ENCODE measurements around the gene PHACTR3.
"Not testable (repeated sequence)": the region's sequence is repeated elsewhere in the genome, so short reads cannot be mapped to it uniquely, and the experiment has no call there.

The PHACTR3 gene

DNA sequence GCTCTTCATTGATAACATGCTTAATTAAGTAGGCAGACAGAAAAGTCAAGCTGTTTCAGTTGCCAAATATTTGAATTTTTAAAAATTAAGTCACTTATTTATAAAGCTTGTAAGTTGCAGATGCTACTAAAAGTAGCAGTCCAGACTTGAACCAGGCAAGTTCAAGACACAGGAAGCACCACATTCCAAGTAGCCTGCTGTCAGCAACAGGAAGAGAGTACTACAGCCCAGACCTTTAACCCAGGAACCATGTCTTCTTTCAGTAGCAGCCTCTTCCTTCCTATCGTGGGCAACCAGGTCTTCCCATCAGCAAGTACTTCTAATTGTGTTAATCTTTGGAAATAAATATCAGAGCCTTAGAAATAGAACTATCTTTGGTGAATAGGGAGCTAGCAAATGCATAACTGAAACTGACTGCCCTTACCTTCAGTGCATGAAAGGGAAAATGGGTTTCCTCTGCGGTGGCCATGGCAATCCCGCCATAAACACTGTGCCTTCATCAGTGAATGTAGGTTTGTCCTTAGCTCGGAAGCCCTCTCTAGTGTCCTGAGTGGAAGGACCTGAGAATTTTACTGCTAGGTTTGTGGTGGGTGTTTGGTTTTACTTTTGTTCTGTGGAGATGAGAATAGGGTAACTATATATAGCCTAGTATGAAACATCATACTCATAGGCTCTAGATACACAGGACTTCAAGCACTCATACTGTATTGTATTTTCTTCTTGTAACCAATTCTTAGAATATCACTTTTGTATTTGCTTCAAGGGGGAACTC lies 233.5 kb downstream of the PHACTR3 start:
- no peak for DNase-seq

DNA sequence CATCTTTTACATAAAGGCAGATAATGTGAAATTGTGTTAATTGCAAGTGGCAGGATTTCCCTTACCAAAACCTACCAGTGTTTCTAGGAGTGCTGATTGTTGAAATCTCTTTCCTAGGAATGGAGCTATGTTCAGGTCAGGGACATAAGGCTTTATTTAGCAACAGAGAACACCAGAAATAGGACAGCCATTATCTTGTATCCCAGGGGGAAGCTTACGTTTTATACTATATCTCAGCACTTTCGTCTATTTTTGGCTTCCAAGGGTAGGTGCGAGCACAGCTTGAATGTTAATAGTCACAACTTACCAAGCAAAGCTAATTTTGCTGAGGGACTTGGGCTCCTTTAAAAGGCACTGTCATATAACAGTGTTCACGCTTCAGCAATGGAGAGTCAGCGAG lies 235.1 kb downstream of the PHACTR3 start:
- DNase-seq, result no peak

DNA sequence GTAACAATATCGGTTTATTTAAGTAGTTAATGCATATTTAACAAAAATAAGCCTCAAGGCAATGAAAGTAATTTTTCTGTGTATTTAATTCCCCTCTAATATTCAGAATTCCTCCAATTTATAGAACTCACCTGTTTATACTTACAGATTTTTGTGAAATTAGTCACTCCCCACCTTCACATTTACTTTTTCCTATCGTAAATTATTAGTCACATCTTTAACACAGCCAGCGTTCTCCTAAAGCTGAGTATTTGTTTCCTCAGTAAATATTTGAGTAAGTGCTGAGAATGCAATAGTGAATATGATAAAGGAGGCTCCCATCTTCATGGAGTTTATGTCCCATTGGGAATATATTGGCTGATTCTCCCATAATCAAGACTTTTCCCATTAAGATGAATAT lies 241.1 kb downstream of the PHACTR3 start:
- no peak for DNase-seq

DNA sequence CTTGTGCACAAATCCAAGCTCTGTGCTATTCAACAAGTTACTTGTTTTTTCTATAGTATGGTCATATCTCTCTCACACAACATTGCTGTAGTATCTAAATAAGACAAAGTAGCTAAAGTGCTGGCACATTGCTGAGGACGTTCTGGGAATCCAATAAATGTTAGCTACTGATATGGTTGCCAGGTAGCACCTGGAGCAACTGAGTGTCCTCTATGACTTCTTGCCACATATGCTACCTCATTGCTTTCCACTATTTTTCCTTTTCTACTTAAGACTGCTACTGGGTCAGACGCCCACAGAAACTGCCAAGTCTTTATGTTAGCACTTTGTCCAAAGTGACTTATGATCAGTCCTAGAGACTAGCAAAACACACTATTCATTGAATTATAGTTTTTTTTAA lies 243.8 kb downstream of the PHACTR3 start:
- no peak for DNase-seq

DNA sequence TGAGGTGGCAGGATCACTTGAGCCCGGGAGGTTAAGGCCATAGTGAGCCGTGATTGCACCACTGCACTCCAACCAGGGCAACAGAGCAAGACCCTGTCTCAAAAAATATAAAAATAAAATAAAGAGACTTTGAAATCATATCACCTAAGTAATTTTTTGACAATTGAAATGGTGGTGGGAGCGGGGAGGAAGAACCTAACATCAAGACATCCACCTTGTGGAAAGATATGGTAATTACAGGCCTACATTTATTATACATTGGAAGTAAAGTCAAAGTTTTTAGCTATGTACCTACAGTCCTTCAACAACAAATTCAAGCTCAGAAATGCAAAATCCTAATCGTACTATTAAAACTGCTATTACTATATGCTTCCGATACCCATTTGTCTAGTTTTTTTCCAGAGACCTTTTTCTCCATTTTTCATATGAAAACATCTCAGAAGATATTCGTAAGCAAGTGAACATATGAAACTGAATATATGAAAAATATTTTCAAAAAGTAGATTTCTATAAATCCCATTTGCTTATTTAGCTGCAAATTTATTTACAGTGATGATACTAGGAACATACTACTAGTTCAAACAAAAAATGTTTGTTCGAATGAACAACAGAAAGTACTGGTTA lies 245.8 kb downstream of the PHACTR3 start:
- DNase-seq, result no peak

DNA sequence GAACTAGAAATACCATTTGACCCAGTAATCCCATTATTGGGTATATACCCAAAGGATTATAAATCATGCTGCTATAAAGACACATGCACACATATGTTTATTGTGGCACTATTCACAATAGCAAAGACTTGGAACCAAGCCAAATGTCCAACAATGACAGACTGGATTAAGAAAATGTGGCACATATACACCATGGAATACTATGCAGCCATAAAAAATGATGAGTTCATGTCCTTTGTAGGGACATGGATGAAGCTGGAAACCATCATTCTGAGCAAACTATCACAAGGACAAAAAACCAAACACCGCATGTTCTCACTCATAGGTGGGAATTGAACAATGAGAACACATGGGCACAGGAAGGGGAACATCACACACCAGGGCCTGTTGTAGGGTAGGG lies 252.2 kb downstream of the PHACTR3 start:
- DNase-seq, result not testable (repeated sequence)

DNA sequence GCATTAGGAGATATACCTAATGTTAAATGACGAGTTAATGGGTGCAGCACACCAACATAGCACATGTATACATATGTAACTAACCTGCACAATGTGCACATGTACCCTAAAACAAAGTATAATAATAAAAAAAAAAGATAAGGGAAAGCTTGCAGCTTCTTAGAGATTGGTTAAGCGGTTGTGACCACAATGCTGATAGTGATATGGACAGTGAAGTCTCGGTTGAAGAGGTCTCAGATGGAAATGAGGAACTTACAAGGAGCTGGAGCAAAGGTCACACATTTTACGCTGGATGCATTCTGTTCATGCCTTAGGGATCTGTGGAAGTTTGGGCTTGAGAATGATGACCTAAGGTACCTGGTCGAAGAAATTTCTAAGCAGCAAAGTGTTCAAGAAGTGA lies 252.6 kb downstream of the PHACTR3 start:
- DNase-seq, result not testable (repeated sequence)

DNA sequence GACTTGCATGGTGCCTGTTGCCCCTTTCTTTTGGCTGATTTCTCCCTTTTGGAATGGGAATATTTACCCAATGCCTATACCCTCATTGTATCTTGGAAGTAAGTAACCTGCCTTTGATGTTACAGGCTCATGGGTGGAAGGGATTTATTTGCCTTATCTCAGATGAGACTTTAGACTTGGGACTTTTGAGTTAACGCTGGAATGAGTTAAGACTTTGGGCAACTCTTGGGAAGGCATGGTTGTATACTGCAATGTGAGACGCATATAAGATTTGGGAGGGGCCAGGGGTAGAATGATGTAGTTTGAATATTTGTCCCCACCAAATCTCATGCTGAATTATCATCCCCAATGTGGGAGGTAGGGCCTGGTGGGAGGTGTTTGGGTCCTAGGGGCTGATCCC lies 253.6 kb downstream of the PHACTR3 start:
- no peak for DNase-seq

DNA sequence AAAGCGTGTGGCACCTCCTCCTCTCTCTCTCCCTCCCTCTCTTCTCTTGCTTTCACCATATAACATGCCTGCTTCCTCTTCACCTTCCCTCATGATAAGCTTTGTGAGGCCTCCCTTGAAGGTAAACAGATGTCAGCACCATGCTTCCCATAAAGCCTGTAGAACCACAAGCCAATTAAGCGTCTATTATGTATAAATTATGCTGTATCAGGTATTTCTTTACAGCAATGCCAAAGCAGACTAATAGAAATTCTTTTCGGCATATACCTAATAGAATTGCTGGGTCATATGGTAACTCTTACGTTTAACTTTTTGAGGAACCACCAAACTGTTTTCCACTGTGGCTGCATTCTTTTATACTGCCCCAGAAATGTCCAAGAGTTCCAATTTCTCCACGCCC lies 254.1 kb downstream of the PHACTR3 start:
- no peak for DNase-seq

DNA sequence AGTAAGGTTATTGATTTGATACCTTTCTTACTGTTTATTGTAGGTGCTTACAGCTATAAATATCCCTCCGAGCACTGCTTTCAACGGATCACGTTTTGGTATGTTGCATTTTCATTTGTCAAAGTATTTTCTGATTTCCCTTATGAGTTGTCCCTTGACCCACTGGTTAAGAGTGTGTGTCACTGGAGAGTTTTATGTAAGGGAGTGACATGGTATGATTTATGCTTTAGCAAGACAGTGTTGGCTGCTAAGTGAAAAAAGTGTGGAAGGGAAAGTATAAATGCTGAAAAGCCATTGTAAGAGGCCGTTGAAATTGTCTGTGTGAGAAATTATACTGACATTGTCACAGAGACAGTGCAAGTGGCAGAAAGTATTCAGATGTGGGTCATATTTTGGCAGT lies 257.1 kb downstream of the PHACTR3 start:
- DNase-seq, result no peak

DNA sequence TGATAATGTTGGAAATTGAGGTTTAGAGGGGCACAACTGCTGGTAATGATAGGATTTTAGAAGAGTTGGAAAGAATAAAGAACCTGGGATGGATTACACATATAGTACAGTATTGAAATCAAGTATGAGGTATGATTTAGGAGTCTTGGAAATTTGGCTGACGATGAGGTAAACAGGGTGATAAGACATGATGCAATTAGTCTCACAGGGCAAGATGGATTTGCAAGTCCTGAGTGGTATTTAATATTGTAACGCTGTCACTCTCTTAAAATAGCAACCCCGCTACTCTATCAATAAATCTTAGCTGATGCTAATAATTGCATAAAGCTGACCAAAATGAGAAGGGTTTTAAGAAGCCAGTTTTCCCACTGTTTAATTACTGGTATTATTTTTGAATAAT lies 258.7 kb downstream of the PHACTR3 start:
- no peak for DNase-seq

DNA sequence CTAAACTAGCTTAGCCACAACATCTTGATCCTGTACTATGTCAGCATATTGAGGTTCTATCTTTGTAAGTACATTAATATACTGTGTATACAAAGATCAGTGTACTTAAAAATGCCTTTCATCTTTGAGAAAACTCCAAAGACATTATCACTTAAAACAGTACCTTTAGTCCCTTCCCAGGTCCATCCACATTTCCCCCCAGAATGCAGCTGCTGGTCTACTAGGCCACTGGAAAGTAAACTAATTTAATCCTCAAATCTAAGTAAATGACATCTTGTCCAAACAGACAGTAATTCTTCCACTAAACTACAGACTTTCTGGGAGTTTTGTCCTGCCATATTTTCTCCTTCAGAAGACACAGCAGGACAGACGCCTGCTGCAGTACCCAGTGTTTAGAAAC lies 260.4 kb downstream of the PHACTR3 start:
- no peak for DNase-seq

DNA sequence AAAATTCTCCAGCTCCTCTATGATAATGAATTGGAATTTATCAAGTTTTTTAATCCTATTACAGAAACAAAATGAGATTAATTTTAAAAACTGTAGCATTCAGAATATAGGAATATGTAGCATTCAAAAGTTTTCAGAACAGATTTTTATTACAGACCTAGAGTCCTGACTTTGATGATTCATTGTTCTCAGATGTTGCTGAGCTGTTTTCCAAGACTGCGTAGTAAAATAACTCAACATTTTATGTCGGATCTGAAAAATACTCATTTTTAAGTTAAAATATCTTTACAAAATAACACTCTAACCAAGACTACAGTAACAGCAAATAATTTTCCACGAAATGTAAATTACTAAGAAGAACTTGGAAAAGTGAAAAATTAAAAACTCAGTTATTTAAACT lies 262.0 kb downstream of the PHACTR3 start:
- no peak for DNase-seq

DNA sequence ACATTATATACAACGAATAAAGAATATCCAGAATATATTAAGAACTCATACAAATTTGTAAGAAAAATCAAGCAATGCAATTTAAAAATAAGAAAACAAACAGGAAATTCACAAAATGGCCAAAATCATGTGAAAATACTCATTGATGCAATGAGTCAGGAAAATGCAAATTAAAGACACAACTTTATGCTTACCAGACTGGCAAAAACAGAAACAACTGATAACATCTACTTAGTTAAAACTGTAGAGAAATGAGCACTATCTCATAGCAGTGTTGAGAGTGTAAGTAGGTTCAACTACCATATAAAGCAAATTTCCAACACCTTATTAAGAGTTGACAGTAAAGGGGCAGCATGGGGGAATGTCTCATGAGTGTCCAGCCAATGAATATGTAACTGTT lies 266.8 kb downstream of the PHACTR3 start:
- no peak for DNase-seq

DNA sequence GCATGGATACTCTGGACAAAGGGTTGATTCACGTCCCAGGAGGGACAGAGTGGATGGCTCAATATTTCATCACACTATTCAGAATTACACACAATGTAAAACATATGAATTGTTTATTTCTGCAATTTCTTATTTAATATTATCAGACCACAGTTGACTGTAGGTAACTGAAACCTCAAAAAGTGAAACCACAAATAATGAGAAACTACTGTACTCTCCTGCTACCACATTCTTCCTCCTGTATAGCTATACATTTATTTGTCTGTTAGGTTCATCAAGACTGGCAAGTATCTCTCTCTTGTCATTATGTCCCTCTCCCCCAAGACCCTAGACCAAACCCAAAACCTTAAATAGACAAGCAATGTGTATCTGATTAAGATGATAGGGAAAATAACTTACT lies 269.1 kb downstream of the PHACTR3 start:
- no peak for DNase-seq

DNA sequence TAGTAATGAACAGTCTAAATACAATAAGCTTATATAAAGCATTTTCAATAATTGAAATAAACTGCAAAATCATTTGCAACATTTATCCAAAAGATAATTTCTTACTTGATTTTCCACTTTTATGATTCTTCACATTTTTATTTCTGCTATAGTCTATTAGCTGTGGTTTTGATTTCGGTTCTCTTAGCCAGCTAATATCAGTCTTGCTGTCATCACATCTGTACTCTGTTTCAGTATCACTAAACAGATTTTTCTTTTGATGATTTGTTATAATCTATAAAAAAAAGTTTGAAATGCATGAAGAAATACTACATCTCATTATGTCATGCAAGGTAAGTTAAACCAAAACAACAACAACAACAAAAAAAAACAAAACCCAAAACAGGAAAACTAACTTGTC lies 275.9 kb downstream of the PHACTR3 start:
- DNase-seq, result no peak

DNA sequence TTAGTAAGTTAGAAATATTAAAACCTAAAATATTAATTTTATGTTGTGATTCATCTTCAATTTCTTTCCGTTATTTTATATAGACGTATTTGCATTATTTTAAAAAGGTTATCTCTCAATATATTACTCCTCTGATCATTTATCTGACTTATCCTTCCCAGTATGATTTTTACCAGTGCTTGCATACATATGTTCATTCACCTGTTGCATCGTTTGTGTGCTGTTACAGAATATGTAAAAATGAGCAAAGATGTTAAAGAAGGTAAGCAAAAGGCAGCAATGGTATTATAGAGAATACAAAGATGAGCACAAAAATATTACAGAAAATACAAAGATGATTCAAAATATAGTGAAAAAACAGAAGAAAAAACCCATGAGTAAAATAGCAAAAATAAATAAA lies 280.2 kb downstream of the PHACTR3 start:
- no peak for DNase-seq

DNA sequence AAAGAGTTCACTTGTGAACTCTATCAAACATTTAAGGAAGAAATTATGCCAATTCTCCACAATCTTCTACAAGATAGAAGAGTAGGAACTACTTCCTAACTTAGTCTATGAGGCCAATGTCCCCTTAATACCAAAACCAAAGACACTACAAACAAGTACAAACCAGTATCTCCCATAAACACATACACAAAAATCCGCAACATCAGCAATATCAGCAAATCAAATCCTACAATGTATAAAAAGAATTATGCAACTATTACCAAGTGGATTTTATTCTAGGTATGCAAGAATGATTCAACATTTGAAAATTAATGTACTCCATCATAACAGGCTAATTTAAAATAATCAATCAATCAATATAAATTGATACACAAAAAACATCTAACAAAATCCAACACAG lies 283.7 kb downstream of the PHACTR3 start:
- no peak for DNase-seq

DNA sequence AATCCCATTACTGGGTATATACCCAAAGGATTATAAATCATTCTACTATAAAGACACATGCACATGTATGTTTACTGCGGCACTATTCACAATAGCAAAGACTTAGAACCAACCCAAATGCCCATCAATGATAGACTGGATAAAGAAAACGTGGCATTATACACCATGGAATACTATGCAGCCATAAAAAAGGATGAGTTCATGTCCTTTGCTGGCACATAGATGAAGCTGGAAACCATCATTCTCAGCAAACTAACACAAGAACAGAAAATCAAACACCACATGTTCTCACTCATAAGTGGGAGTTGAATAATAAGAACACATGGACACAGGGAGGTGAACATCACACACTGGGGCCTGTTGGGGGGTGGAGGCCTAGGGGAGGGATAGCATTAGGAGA lies 285.7 kb downstream of the PHACTR3 start:
- DNase-seq, result not testable (repeated sequence)

DNA sequence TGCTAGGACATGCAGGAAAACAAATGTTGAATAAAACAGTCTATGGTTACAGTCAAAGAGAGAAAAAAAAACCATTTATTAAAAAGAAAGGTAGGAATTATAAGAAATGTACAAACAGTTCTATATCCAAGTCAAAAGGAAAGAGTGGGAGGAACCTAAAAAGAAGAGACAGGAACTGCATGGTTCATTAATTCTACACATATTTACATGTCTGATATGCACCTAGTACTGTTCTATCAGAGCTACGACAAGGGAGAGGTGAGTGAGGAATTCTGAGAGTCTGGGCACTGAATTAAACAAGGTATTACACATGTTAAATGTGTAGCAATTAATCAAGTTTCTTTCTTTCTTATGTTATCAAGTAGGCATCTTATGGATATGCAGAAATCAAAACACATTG lies 287.2 kb downstream of the PHACTR3 start:
- DNase-seq, result no peak

DNA sequence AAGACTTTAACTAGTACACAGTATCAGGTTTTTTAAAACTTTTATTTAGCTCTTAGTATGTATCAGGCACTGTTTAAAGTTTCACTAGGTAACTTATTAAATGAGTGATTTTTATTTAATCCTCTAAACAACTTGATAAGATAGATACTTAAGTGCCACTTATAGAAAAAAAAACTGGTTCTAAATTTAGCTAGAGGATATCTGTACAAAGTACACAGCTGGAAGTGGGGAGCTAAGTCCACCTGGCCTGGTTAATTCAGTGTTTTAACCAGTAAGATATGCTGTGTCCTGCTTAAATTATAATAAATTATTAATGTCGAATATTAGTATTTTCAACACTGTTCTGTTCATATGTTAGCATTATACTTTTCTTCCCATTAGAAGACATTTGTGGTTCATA lies 291.6 kb downstream of the PHACTR3 start:
- DNase-seq, result no peak
